KG1 (cell line): ENCODE results near the gene COQ5.
"Not testable (repeated sequence)": the region's sequence is repeated elsewhere in the genome, so short reads cannot be mapped to it uniquely, and the experiment has no call there.

ENCODE experiments used
- DNase-seq: peaks from one replicate; lab custom pipeline; 2025; lab: John Stamatoyannopoulos, UW

The COQ5 gene, protein sequence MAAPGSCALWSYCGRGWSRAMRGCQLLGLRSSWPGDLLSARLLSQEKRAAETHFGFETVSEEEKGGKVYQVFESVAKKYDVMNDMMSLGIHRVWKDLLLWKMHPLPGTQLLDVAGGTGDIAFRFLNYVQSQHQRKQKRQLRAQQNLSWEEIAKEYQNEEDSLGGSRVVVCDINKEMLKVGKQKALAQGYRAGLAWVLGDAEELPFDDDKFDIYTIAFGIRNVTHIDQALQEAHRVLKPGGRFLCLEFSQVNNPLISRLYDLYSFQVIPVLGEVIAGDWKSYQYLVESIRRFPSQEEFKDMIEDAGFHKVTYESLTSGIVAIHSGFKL

GRCh38 chr12:120528861-120529525, at the start of gene COQ5:
COQ5 (minus strand) TSS chr12:120529158; CDS start chr12:120529141, 17 bp downstream.
- DNase-seq = peak; percentile 72

GRCh38 chr12:120574106-120574505, 45.1 kb upstream of the COQ5 start:
- no peak for DNase-seq

- no peak for DNase-seq
Observed at GRCh38 chr12:120573560-120573959, 44.6 kb upstream of the COQ5 start.

GRCh38 chr12:120571299-120571698, 42.3 kb upstream of the COQ5 start:
- DNase-seq = no peak

DNA sequence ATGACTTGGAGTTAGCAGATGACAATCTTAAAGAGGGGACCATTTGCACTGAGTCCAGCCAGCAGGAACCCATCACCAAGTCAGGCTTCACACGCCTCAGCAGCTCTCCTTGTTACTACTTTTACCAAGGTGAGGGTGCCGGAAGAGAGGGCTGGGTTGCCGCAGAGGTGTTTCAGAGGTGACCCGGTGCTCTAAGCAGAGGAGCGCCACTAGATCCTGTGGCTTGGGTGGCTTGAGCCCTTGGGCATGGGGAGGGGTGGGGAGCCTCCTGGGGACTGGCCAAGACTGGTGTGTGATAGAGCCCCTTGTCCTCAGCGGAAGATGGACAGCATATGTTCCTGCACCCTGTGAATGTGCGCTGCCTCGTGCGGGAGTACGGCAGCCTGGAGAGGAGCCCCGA, 34.5 kb upstream of the COQ5 start:
- no peak for DNase-seq

DNA sequence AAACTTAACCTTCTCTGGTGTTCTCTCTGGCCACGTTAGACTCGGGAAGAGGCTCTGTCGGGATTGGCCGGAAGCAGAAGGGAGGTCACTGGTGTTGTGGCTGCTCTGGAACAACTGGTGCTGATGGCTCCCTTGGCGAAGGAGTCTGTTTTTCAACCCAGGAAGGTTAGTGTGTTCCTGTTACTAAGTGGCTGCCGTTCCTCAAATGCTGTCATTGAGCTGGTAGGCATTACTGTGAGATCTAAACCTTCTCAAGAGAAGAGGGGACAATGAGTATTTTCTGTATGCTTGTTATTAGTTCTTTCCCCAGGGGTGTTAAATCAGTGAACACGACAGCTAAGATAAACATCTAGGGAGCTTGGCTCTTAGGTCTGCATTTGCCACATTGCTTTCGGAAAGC, 33.9 kb upstream of the COQ5 start:
- DNase-seq = no peak

DNA sequence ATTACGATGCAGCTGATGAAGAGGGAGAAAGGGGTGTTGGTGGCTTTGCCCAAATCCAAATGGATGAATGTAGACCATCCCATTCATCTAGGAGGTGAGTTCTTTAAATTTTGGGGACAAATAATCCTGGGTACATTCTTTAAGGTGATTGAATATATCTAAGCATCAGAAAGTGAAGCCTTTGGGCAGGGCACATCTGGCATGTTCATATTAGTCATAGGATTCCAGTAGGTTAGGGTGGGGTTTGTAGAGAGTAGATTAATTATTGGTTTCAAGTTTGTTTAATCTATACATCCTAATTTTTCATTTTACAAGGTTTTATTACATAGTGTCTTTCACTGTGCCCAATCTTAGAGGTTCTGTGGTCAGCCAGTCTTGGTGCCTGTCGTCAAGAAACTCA, 28.6 kb upstream of the COQ5 start:
- DNase-seq = no peak

GRCh38 chr12:120554678-120555077, 25.7 kb upstream of the COQ5 start:
- DNase-seq = no peak

GRCh38 chr12:120546050-120546386, 17.1 kb upstream of the COQ5 start:
- no peak for DNase-seq

GRCh38 chr12:120544691-120545090, 15.7 kb upstream of the COQ5 start:
- no peak for DNase-seq

DNA sequence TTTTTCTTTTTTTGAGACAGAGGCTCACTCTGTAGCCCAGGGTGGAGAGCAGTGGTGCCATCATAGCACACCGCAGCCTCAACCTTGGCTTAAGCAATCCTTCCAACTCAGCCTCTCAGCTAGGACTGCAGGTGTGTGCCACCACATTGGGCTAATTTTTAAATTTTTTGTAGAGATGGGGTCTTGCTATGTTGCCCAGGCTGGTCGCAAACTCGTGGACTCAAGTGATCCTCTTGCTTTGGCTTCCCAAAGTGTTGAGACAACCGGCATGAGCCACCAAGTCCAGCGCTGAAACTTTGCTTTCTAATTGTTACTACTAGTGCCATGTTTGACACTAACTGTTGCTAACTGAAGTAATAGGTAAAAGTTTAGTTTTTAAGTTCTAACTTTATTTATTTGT, 13.2 kb upstream of the COQ5 start:
- no peak for DNase-seq

DNA sequence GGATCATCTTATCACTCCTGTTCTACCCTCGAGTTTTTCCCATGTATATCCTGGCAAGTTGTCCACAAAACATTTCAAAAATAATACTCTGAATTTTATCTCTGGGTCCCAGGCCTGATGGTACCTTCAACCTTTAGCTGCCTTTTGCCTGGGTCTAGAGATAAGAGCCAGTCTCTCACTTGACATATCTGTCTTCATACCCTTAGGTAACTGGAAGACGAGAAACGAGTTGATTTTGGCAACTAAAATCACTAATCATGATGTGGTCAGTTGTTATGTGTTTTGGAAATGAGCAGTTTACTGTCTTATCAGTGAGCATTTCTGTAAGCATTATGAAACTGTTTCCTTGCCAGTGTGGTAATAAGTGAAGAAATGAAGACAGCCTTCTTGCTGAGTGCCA, 11.5 kb upstream of the COQ5 start:
- no peak for DNase-seq

DNA sequence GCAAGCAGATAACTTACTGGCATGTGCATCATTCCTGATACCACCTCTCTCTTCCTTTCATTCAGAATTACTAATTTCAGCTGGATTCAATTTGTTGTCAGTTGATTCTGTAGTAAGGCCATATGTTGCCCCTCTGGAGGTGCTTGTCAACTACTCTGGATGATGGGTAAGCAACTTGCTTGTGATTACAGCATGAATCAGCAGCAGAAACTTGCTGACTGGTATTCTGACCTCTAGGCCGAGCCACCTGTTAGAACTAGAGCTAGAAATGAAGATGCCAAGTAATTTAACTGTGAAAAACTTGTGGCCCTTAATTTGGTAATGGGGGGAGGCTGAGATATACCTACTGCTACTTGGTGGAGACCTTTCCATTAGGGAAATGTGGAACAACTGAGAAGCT, 10.3 kb upstream of the COQ5 start:
- no peak for DNase-seq

DNA sequence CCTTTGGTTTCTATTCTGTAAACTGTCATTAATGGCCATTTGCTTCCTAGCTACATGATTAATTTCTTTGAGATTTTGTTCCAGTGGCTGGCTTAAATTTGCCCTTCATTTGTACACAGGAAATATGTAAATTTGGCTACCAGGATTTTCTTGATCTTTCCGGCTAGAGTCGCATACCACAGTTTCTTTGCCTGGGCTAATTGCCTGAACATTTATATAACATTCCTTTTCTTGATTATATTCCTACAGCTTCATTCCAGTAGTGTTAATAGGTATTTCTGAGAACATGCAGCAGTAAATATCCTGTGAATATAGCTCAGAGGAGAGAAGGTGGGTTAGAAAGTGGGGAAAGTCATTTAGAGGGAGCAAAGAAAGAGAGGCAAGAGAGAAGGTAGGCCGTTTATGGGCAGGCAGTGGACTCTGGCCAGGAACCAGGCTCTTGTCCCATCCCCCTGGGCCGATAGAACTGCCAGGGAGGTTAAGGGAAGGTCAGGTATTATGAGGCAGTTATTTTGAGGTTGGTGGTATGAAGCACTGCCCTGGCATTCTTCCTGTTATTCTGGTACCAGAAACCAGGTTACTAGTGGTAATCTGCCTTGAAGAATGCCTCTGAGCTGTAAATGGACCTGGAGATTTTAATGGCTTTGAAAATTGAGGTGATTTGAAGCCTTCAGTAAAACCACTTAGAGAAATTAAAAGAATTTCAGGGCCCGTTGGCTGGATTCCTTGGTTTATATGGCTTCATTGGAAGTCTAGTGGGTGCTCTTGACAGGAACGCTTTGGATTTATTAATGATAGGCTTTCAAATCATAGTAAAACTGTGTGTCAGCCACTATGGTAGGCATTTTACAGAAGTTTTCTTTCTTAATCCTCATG, 9.6 kb upstream of the COQ5 start:
- DNase-seq = no peak

- DNase-seq = no peak
Observed at GRCh38 chr12:120537856-120538220, 8.9 kb upstream of the COQ5 start.

DNA sequence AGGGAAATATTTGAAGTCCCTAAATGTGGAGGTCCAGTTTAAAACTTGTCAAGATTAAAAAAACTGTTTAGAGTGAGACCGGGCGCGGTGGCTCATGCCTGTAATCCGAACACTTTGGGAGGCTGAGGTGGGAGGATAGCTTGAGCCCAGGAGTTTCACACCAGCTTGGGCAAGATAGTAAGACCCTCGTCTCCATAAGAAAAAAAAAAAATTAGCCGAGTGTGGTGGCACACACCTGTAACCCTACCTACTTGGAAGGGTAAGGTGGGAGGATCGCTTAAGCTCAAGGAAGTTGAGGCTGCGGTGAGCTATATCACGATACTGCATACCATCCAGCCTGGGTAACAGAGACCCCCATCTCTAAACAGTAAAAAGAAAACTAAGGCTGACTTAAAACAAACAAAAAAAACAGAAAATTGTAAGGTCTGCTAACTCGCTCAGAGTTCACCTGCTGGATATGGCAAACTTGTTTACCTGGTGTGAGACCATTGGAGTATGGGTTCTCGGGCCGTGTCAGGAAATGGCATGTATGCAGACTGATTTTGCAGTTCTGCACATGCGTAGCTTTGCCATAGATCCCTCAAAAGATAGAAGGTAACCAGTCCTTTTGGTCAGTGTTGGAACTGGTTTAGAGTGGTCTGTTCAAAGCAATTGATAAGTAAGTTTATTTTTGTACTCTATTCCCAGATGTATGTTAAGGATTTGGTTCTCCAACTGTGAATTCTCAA, 7.3 kb upstream of the COQ5 start:
- no peak for DNase-seq

GRCh38 chr12:120534703-120535655, 6.0 kb upstream of the COQ5 start:
- DNase-seq = peak; percentile 54

DNA sequence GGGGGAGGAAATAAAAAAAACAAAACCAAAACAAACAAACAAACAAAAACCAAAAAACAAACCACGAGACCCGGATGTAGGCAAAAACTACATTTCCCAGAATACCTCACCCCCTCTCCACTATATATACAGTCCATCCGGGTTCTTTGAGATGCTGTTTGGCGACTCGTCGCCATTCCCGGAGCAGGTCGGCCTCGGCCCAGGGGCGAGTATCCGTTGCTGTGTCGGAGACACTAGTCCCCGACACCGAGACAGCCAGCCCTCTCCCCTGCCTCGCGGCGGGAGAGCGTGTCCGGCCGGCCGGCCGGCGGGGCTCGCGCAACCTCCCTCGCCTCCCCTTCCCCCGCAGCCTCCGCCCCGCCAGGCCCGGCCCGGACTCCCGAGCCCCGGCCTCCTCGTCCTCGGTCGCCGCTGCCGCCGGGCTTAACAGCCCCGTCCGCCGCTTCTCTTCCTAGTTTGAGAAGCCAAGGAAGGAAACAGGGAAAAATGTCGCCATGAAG, 5.3 kb upstream of the COQ5 start, which contains the start of gene RNF10:
TSS of gene RNF10 (plus strand) at position 154 of the 500 bp plus-strand sequence. CDS start 456 bp downstream, outside the sequence.
- DNase-seq = peak; percentile 68

DNA sequence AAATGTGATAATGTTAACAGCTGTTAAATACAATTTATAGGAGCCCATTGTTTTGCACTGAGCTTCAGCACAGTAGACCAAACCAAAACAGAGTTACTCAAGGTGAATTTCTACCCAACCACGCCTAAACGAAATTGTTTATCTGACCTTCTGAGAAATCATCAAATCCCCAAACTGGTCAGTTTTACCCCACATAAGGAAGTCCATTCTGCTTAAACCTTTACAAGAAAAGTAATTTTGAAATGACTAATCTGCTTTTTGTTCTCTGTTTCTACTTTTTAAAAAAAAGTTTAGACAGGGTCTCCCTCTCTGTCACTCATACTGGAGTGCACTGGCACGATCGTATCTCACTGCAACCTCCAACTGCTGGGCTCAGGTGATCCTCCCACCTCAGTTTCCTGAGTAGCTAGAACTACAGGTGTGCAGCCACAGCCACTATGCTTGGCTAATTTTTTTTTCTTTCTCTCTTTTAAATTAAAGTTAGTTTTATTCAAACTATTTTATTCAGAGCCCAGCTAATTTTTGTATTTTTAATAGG, 3.8 kb upstream of the COQ5 start:
- DNase-seq = no peak

DNA sequence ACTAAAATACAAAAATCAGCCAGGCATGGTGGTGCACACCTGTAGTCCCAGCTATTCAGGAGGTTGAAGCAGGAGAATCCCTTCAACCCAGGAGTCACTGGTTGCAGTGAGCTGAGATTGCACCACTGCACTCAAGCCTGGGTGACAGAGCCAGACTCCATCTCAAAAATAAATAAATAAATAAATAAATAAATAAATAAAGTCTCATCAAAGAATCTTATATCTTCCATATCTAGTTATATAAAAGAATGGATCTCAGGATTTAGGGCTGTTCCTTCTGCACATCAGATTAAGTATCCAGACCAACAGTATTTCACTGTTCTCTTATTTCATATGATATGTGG, 1.4 kb upstream of the COQ5 start:
- DNase-seq = not testable (repeated sequence)
